Activated CD4-positive, alpha-beta T cell treated with anti-CD3 and anti-CD28 coated beads, Interleukin-10, Interleukin-2, amounts not matched to agents 100 ng/mL and 50 ng/mL, durations not matched to agents 16 hours and 8 hours (primary cell): ENCODE data around the gene SGMS1.
"Not testable (repeated sequence)": the region's sequence is repeated elsewhere in the genome, so short reads cannot be mapped to it uniquely, and the experiment has no call there.

ENCODE experiments used
- DNase-seq: peaks from one replicate; pipeline ENCODE4 v3.0.0-alpha.2; 2020

The SGMS1 gene

DNA sequence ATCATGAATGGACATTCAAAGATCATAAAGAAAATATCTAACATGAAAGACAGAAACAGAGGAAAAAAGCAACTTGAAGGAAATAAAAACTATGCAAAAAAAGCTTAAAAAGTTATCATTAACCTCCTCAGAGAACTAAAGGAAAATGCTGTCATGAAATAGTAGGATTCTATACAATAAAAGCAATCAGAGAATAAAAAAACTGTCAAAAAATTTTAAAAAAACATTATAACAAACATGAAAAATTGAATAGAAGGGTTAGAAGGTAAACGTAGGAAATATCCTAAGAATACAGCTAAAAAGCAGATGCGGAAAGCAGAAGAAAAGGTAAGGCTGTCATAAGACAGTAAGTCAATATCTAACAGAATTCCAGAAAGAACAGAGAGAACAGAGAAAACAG, 44.8 kb downstream of the SGMS1 start:
- no peak for DNase-seq

DNA sequence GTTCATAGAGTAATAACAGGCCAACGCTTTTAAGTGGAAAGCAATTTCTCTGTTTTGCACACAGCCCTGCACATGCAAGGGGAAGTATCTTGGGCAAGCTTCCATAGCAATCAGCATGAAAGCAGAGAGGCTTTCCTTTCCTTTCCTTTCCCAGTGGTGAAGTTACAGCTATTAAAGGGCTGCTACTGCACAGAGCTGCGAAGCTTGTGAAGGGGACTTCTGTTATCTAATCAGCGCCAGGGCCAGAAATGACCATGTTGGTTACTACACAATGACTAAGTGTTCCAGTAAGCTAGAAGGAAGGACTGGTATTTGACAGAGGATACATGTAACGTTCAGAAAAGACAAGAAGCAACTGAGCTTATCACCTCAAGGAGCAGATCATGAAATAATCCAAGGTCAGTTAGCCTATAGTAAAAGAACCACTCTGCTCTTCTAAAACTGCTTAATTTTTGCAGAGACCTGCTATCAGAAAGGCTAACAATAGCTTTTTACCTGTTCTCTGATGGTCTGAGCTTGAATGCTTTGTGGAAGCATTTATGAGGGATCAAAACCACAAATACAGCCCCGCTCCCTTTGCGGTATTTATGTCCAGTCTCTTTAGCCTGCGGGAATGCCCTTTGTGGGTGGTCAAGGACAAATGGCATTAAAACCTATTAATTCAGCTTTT, 45.9 kb downstream of the SGMS1 start:
- DNase-seq = peak; percentile 45

DNA sequence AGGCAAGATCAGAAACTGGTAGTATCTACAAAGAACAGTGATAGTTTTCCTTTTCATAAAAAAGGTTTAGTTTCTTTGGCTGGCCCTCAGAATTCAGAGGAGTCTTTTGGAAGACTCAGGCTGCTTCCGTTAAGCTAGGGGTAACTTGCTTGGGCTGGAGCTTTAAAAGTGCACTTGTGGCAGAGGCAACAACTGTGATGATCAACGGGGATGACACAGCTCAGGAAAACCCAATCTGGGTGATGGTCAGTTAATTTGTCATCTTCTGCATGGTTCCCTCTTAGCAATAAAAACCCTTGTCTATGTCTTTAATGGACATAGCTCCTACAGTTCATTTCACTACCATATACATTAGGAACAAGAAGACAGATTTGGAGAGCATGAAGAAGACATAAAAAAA, 46.7 kb downstream of the SGMS1 start:
- DNase-seq = no peak

DNA sequence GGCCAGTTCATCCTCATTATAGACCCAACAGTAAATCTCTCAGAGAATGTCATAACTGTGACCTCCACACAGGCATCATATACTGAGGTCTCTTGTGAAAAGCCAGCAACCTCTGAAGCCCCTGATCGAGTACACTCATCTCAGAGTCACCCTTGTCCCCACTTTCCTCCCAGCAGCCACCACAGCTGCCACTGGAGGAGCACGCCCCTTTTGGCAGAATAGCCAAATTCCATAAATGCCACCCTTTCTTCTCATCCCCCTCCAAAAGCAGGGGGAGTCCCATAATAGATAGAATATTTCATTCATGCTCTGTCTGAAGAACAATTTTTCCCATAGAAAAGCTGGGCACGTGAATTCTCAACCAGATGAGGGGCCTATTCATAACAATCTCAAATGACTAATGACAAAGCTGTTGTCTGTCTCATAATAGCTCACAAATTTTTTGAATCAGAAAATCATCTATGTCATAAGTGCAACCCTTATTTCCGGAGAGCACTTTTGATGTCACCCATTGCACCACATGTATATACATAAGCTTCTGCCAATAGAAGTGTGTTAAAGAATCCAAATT, 47.4 kb downstream of the SGMS1 start:
- DNase-seq = peak; percentile 22

DNA sequence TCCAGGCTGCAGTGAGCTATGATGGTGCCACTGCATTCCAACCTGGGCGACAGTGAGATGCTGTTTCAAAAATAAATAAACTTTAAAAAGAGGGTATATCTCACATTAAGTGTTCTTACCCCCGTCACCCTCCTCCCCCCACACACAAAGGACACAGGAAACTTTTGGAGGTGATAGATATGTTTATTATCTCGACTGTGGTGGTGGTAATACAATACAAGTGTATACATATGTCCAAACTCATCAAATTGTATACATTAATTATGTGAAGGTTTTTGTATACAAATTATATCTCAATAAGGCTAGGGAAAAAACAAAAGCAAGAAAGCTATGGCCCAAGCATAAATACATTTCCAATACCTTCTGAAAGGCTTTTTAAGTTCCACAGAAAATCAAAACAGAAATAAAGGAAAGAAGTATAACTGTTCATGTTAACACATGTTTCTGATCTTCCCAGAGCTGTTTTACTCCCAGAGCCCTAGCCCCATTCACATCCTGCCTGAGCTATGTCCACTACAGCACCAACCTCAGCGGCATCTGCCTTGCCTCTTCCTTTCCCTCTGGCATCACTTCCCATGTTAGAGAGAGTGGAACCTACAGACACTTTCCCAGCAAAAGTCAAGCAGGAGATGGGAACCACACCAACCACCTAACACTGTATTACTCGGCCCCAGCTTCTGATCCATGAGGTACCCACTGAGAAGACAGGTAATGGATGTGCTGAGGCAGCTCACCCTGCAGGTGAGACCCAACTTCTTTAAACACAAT, 48.1 kb downstream of the SGMS1 start:
- no peak for DNase-seq

DNA sequence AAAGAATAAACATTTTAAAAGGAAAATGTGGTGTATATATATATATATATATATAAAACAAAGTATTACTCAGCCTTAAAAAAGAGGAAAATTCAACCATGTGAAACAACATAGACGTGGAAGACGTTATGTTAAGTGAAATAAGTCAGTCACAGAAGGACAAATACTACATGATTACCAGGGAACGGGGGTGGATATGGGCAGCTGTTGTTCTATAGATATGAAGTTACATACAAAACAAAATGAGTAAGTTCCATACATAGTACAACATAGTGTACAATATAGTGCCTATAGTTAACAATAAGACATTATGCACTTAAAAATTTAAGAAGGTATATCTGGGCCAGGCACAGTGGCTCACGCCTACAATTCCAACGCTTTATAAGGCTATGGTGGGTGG, 48.8 kb downstream of the SGMS1 start:
- DNase-seq = no peak

DNA sequence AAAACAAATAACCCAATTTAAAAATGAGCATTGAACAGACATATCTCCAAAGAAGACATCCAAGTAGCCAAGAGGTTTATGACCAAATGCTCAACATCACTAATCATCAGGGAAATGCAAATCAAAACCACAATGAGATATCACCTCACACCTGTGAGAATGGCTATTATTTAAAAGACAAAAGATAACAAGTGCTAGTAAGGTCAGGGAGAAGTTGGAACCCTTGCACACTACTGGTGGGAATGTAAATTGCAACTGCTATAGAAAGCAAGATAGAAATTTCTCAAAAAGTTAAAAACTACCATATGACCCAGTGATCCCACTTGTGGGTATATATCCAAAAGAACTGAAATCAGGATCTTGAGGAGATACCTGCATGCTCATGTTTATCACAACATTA, 49.5 kb downstream of the SGMS1 start:
- DNase-seq = no peak

DNA sequence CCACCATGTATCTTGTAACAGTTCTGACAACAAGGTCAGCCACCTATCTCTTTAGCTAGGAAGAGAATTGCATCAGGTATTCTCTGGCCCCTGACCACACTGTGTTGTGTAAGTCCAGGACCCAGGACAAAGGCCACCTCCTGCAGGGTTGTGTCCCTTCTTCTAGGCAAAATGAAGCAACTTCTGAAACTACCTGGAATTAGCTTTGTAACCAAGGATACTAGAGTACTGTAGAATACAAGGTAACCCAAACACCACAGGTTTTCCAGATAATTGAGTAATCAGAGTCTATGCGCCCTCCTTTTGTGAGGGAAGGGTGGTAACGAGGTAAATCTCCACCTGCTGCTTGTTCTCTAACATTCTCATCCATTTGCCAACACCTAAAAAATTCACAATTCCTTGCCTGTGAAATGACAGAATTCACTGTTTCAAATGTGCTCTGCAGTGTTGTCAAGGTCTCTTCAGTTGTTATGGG, 51.7 kb downstream of the SGMS1 start:
- DNase-seq = no peak

DNA sequence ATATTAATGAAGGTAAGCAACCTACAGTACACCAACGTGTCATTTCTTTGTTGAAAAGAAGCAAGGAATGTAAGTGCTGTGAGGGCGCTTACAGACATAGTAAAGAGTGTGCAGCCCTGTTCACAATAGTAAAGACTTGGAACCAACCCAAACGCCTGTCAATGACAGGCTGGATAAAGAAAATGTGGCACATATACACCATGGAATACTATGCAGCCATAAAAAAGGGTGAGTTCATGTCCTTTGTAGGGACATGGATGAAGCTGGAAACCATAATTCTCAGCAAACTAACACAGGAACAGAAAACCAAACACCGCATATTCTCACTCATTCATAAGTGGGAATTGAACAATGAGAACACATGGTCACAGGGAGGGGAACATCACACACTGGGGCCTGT, 55.0 kb downstream of the SGMS1 start:
- not testable (repeated sequence) for DNase-seq

DNA sequence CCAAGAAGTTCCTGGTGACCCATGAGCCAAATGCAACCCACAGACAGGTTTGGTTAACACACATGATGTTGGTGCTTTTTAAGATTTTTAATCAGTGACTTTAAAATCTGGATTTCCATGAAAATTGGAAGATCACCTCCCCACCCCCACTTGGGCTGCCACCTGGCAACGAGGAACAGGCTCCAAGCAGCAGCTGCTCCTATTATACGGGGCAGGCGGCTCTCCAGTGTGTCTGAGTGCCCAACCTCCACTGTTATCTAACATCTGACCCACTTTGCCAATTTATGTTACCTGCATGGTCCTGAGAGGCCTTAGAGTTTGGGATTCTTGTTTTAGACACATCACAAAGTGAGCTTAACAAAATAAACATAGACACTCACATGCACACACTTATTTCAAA, 56.4 kb downstream of the SGMS1 start:
- DNase-seq = no peak

DNA sequence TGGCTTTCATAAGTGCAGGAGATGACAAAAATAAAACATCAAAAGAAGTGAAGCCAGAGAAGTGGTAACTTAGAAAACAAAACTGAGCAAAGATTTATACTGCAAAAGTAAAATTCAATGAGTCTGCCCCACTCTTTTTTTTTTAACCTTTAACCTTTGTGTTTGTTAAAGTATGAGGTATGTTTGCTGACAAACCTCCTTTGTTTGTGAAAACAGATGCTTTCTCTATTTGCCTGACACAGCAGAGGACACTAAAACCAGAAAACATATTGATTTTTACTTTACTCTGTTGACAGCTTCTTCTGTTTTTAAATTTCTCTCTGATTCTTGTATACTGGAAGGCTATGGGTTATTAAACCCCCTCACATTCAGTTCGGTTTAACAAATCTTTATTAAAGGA, 57.6 kb downstream of the SGMS1 start:
- no peak for DNase-seq

DNA sequence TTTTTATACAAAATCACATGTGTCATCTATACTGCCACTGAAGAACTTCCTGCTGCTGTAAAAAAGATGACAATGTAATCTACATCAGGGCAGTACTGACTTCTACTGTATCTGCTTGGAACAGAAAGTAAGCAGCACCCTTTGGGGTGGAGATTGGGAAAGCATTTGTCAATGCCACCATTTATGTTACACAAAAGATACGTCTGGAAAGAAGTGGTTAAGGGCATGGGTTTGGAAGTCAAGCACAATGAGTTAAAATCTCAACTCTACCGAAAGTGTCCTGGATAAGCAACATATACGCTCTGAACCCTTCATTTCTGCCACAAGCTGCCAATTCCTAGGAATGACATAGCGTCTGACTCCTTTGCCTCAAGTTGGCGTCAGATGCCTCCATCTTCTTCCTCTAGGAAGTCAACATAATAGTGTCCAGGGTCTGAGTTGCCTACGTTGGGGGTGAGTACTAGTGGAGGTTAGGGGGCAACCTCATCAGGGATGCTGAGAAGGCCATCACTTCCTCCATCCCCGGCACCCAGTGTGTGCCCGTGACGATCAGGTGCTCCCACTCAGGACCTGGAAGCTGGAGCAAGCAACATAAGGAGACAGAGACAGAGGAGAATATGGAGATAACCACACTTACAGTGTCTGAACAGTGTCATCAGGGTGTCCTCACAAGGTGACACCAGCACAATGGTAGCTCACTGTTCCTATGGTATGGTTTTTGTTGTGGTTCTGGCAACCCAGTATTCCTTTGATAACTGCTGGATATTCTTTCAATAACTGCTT, 58.3 kb downstream of the SGMS1 start:
- no peak for DNase-seq

DNA sequence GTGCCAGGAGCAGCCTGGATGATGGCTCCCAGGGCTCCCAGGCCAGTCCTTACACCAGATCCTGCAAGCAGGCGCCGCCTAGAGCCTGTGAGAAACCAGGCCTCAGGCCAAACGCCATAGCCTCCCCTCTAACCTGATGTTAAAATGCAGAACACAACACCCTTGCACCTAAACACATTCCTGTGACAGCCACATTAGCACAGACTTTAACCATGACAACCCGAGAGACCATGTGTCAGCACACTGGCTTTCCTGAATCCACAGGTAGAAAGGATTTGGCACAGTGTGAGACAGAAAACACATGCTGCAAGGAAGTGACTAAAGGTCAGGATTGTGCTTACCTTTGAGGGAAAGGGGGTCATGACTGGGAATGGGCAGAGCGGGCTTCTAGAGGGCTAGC, 59.9 kb downstream of the SGMS1 start:
- no peak for DNase-seq

DNA sequence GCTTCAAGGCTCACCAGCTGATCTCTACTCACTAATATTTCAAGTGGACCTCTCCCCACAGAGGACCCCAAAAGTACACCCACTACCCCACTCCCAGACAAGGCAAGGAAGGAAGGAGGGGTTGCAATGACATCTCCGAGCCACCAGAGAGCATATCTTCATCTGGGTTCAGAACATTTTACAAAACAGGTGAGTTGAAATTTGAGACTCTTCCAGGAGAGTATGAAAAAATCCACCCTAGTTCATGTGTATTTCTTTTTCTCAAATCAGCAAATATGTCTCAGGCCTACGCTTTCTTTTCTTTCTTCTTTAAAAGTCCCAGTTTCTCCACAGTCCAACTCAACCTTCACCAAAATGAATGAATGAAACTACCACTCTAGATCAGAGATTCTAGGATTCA, 61.9 kb downstream of the SGMS1 start:
- DNase-seq = no peak

DNA sequence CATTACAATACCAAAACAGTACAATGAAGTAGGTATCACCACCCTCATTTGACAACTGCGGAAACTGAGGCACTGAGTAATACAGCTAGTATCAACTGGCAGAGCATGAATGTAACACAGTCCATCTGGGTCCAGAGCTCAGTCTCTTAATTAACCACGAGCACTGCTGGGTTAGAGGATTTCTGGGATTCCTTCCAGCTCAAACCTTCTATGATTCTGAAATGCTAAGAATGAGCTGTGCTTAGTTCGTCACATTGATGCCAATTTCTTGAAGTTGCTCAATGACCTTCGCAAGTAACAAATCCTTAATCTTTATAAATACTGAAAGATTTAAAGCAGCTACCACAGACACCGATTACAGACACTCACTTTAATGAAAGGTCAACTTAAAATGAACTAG, 62.5 kb downstream of the SGMS1 start:
- no peak for DNase-seq

DNA sequence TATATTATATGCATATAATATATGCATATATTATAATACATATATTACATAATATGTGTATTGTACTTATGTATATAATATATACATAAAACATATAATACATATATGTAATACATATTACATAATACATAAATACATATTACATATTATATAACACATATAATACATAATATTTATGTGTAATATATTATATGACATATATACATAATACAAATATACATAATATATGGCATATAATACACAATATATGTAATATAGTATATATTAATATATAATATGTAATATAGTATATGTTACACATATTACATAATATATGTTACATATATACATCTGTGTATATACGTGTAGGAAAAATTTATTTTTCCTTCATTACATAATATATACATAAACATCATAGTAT, 63.4 kb downstream of the SGMS1 start:
- DNase-seq = no peak

DNA sequence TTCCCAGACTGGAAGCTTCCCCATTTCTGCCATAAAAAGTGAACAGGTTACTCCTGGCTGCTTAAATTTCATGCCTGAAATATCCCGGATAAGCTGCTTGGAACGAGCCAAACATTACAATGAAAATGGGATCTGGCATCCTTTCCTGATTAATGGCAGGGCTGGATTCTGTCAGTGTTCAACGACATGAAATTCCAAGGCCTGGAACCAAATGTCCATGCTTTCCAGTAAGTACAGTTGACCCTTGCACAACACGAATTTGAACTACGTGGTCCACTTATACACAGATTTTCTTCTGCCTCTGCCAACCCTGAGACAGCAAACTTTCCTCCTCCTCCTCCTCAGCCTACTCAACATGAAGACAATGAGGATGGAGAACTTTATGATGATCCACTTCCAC, 65.4 kb downstream of the SGMS1 start:
- DNase-seq = no peak

DNA sequence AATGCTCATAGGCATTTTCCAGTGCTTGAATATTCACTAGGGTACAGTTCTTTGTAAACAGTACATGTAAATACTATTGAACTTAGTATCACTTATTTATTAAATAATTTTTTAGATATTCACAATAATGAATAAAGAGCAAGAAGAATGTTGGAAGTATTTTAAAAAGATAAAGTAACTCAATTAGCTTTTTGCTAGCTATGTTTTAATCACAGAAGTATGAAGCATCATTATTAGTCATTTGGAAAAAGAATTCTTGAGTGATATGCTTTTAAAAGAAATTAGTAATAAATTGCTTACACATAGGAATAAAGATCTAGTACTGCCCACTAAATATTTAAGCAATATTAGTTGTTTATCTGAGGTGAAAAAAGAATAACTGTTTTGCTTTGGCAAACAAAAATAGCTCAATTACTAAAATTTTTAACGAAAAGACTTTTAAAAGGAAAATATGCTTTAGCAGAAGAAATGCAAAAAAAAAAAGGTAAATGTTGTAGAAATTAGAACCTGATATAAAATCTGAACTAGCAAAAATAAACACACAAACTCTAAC, 66.5 kb downstream of the SGMS1 start:
- DNase-seq = no peak

DNA sequence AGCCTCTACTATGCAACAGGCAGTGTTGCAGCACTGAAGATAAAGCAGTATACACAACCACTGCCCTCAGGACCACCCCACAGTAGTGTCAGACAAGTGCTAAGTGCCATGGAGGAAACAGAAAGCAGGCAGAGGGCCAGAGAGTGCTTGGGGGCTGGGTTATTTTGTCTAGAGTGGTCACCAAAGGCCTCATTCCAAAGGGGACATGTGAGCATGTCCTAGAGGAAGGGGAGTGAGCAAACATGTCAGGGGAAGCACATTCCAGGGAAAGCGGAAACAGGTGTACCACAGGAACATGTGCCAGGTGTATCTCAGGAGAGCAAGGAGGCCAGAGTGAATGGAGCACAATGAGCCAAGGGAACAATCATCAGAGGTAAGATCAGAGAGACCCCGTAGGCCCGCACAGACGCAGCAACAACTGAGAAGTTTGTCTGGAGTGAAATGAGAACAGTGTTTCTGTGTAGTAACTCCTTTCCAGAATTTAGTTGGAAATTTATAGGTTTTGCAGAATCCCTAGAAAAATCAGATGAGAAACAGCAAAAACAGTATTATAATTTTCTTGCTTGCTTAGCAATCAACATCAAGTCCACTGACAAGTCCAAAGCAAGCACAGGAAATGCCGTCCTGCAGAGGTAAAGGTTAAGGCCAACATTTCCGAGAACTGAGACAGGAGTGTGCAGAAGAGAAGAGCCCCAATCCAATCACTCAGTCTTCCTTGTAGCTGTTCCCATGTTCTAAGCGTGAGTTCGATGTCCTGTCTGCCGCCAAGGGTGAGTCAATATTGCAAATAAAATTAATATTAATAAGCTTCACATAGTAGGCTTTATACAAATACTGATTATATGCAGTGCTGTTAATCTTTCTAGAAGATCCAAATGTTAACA, 67.3 kb downstream of the SGMS1 start:
- DNase-seq = no peak

DNA sequence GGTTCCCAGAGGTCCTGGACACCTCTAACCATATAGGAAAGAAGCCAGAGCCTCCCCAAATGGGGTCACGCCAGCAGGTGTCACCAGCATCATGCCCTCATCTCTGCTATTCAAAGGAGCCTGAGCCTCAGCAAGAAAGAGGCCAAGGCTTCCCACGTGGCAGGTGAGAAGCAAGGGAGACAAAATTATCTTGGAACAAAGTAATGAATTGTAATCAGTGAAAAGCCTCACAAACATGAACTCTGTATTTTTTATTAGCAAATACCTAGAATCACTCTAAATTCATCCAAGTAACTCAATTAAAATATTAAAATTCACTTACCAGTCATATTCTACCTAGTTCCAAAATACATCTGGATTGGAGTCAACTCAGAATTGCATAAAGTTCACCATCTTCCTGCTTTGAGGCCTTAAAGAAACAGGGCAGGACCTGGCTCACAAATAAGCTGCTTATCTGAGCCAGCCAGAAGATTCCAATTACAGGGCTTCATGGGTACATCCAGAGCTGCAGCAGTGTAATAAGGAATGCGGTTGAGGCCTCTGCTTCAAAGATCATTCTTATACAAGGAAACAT, 68.7 kb downstream of the SGMS1 start:
- DNase-seq = no peak

DNA sequence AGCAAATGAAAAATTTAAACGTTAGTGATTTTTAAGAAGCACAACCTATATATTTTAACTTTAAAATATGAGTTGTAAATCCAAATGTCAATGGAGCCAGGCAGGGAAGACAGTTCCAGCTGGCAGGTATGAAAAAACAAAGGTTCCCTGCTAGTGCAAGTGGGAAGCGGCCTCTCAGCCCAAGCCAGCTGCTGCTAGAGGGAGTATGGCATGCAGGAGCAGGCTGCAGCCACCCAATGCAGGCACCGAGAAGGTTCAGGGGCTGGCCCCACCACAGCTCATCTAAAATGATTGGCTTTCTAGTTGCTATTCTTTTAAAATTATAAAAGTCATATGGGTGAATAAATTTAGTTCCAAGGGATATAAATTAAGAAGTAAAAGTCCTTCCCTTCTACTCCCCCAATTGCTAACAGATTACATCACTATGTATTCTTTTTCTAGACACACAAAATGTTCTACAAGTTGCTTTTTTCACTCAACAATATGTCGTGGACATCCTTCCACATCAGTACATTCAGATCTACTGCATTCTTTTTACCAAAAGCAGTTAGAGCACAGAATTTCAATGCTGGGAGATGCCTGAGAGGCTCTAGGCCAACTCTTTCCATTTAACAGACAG, 69.3 kb downstream of the SGMS1 start:
- DNase-seq = no peak
